ENCODE measurements around the gene UBE2V1.

Gene UBE2V1

GRCh38 chr20:50039706-50040431 lies 73.1 kb downstream of the UBE2V1 start:
- Histone ChIP-seq H3K9me3 (ENCODE audit: insufficient read depth, low read depth, low read length) (no peaks in the 10 kb centered on the region), H3K23ac (ENCODE audit: low read length) (no peak overlapping the region), H4K8ac (ENCODE audit: low read depth, low read length) (peak overlapping the region; percentile 57), H2AK5ac (ENCODE audit: low read length) (peak overlapping the region; percentile 34), H3K4me2 (ENCODE audit: low read length) (peak overlapping the region; percentile 15), H3K4ac (ENCODE audit: low read depth, low read length) (no peak overlapping the region), H3K9ac (ENCODE audit: low read length) (no peak overlapping the region), H4K91ac (ENCODE audit: low read depth, low read length) (peak overlapping the region; percentile 100), H3K27me3 (ENCODE audit: insufficient read depth, low read length) (no peaks in the 10 kb centered on the region), H3K36me3 (ENCODE audit: control insufficient read depth in 1 of 2, insufficient read depth in 2 of 2, low read length in 2 of 2) (no peaks in the 10 kb centered on the region), H3K18ac (ENCODE audit: low read length) (peak overlapping the region; percentile 16), H3K27ac (ENCODE audit: low read depth, low read length) (peak overlapping the region; percentile 98), H4K12ac (ENCODE audit: low read depth, low read length) (no peak overlapping the region), H3K14ac (ENCODE audit: low read length) (peak overlapping the region; percentile 64), H3K4me1 (ENCODE audit: control insufficient read depth in 1 of 2, insufficient read depth in 2 of 2, low read length in 2 of 2) (peaks cover 45 to 51% of the 10 kb centered on the region in 2 experiments), H3K4me3 (ENCODE audit: low read depth, low read length) (no peak overlapping the region), H3K79me2 (ENCODE audit: control insufficient read depth, insufficient read depth, low read length, poor library complexity) (peaks cover 6% of the 10 kb centered on the region), H3K79me1 (ENCODE audit: low read length) (peaks cover 66% of the 10 kb centered on the region), H2BK120ac (ENCODE audit: insufficient read depth, low read length, poor library complexity) (peak overlapping the region; percentile 99), H2AFZ (ENCODE audit: insufficient read depth, low read length, poor library complexity) (no peak overlapping the region), H2BK5ac (ENCODE audit: low read depth, low read length, poor library complexity) (peak overlapping the region; percentile 93), H2BK12ac (ENCODE audit: low read length) (peak overlapping the region; percentile 91)
- DNase-seq, result peak; percentile 92 to 94
- no CpG with 5 or more reads among the region's 10 CpGs for WGBS (ENCODE audit: extremely low coverage, insufficient coverage, insufficient read length)

GRCh38 chr20:50038574-50038991 lies 74.4 kb downstream of the UBE2V1 start:
- no peak overlapping the region for H4K12ac ChIP-seq (ENCODE audit: low read depth, low read length)
- WGBS (ENCODE audit: extremely low coverage, insufficient coverage, insufficient read length), result no CpG with 5 or more reads among the region's 10 CpGs
- peaks cover 41 to 50% of the 10 kb centered on the region in 2 experiments for H3K4me1 ChIP-seq (ENCODE audit: control insufficient read depth in 1 of 2, insufficient read depth in 2 of 2, low read length in 2 of 2)
- H3K23ac ChIP-seq (ENCODE audit: low read length), result no peak overlapping the region
- no peaks in the 10 kb centered on the region for H3K27me3 ChIP-seq (ENCODE audit: insufficient read depth, low read length)
- peaks cover 65% of the 10 kb centered on the region for H3K79me1 ChIP-seq (ENCODE audit: low read length)
- H3K18ac ChIP-seq (ENCODE audit: low read length), result peak overlapping the region; percentile 42
- H3K27ac ChIP-seq (ENCODE audit: low read depth, low read length), result no peak overlapping the region
- H3K9me3 ChIP-seq (ENCODE audit: insufficient read depth, low read depth, low read length), result no peaks in the 10 kb centered on the region
- H3K4ac ChIP-seq (ENCODE audit: low read depth, low read length), result peak overlapping the region; percentile 10
- H2BK120ac ChIP-seq (ENCODE audit: insufficient read depth, low read length, poor library complexity), result peak overlapping the region; percentile 12
- no peaks in the 10 kb centered on the region for H3K36me3 ChIP-seq (ENCODE audit: control insufficient read depth in 1 of 2, insufficient read depth in 2 of 2, low read length in 2 of 2)
- peaks cover 9% of the 10 kb centered on the region for H3K79me2 ChIP-seq (ENCODE audit: control insufficient read depth, insufficient read depth, low read length, poor library complexity)
- H2AFZ ChIP-seq (ENCODE audit: insufficient read depth, low read length, poor library complexity), result no peak overlapping the region
- no peak overlapping the region for H3K9ac ChIP-seq (ENCODE audit: low read length)
- no peak overlapping the region for H4K8ac ChIP-seq (ENCODE audit: low read depth, low read length)
- H2AK5ac ChIP-seq (ENCODE audit: low read length), result peak overlapping the region; percentile 70
- peak overlapping the region; percentile 47 for H4K91ac ChIP-seq (ENCODE audit: low read depth, low read length)
- H3K14ac ChIP-seq (ENCODE audit: low read length), result peak overlapping the region; percentile 15
- no peak overlapping the region for H3K4me3 ChIP-seq (ENCODE audit: low read depth, low read length)
- peak; percentile 98 for DNase-seq
- H2BK12ac ChIP-seq (ENCODE audit: low read length), result peak overlapping the region; percentile 70
- H2BK5ac ChIP-seq (ENCODE audit: low read depth, low read length, poor library complexity), result peak overlapping the region; percentile 44
- no peak overlapping the region for H3K4me2 ChIP-seq (ENCODE audit: low read length)

- peak overlapping the region; percentile 64 for H4K8ac ChIP-seq (ENCODE audit: low read depth, low read length)
- H3K9ac ChIP-seq (ENCODE audit: low read length), result no peak overlapping the region
- no peak overlapping the region for H3K4ac ChIP-seq (ENCODE audit: low read depth, low read length)
- H3K4me1 ChIP-seq (ENCODE audit: control insufficient read depth in 1 of 2, insufficient read depth in 2 of 2, low read length in 2 of 2), result peaks cover 45 to 52% of the 10 kb centered on the region in 2 experiments
- H3K79me1 ChIP-seq (ENCODE audit: low read length), result peaks cover 68% of the 10 kb centered on the region
- no peak overlapping the region for H3K23ac ChIP-seq (ENCODE audit: low read length)
- peak overlapping the region; percentile 47 for H4K91ac ChIP-seq (ENCODE audit: low read depth, low read length)
- peaks cover 9% of the 10 kb centered on the region for H3K79me2 ChIP-seq (ENCODE audit: control insufficient read depth, insufficient read depth, low read length, poor library complexity)
- peak overlapping the region; percentile 97 for H2BK12ac ChIP-seq (ENCODE audit: low read length)
- no peaks in the 10 kb centered on the region for H3K9me3 ChIP-seq (ENCODE audit: insufficient read depth, low read depth, low read length)
- no CpG with 5 or more reads among the region's 6 CpGs for WGBS (ENCODE audit: extremely low coverage, insufficient coverage, insufficient read length)
- H4K12ac ChIP-seq (ENCODE audit: low read depth, low read length), result no peak overlapping the region
- peak overlapping the region; percentile 44 for H2BK5ac ChIP-seq (ENCODE audit: low read depth, low read length, poor library complexity)
- H3K27me3 ChIP-seq (ENCODE audit: insufficient read depth, low read length), result no peaks in the 10 kb centered on the region
- peak overlapping the region; percentile 38 for H3K18ac ChIP-seq (ENCODE audit: low read length)
- no peaks in the 10 kb centered on the region for H3K36me3 ChIP-seq (ENCODE audit: control insufficient read depth in 1 of 2, insufficient read depth in 2 of 2, low read length in 2 of 2)
- no peak for DNase-seq
- H2BK120ac ChIP-seq (ENCODE audit: insufficient read depth, low read length, poor library complexity), result peak overlapping the region; percentile 12
- no peak overlapping the region for H2AFZ ChIP-seq (ENCODE audit: insufficient read depth, low read length, poor library complexity)
- H2AK5ac ChIP-seq (ENCODE audit: low read length), result peak overlapping the region; percentile 70
- peak overlapping the region; percentile 67 for H3K14ac ChIP-seq (ENCODE audit: low read length)
- no peak overlapping the region for H3K4me2 ChIP-seq (ENCODE audit: low read length)
- no peak overlapping the region for H3K27ac ChIP-seq (ENCODE audit: low read depth, low read length)
- H3K4me3 ChIP-seq (ENCODE audit: low read depth, low read length), result no peak overlapping the region
Measured at GRCh38 chr20:50038169-50038568, 74.8 kb downstream of the UBE2V1 start.

GRCh38 chr20:50037575-50037974 lies 75.4 kb downstream of the UBE2V1 start:
- peak overlapping the region; percentile 38 for H3K18ac ChIP-seq (ENCODE audit: low read length)
- peak overlapping the region; percentile 22 for H3K4ac ChIP-seq (ENCODE audit: low read depth, low read length)
- H3K79me1 ChIP-seq (ENCODE audit: low read length), result peaks cover 66% of the 10 kb centered on the region
- H2BK12ac ChIP-seq (ENCODE audit: low read length), result peak overlapping the region; percentile 97
- no peak overlapping the region for H3K4me2 ChIP-seq (ENCODE audit: low read length)
- peaks cover 48 to 52% of the 10 kb centered on the region in 2 experiments for H3K4me1 ChIP-seq (ENCODE audit: control insufficient read depth in 1 of 2, insufficient read depth in 2 of 2, low read length in 2 of 2)
- H3K79me2 ChIP-seq (ENCODE audit: control insufficient read depth, insufficient read depth, low read length, poor library complexity), result peaks cover 9% of the 10 kb centered on the region
- peak; percentile 88 to 89 for DNase-seq
- H3K4me3 ChIP-seq (ENCODE audit: low read depth, low read length), result no peak overlapping the region
- peak overlapping the region; percentile 12 for H2BK120ac ChIP-seq (ENCODE audit: insufficient read depth, low read length, poor library complexity)
- no peak overlapping the region for H4K12ac ChIP-seq (ENCODE audit: low read depth, low read length)
- peak overlapping the region; percentile 47 for H4K91ac ChIP-seq (ENCODE audit: low read depth, low read length)
- H3K9me3 ChIP-seq (ENCODE audit: insufficient read depth, low read depth, low read length), result no peaks in the 10 kb centered on the region
- peak overlapping the region; percentile 67 for H3K14ac ChIP-seq (ENCODE audit: low read length)
- no peaks in the 10 kb centered on the region for H3K36me3 ChIP-seq (ENCODE audit: control insufficient read depth in 1 of 2, insufficient read depth in 2 of 2, low read length in 2 of 2)
- H3K27me3 ChIP-seq (ENCODE audit: insufficient read depth, low read length), result no peaks in the 10 kb centered on the region
- WGBS (ENCODE audit: extremely low coverage, insufficient coverage, insufficient read length), result no CpG with 5 or more reads among the region's 7 CpGs
- H4K8ac ChIP-seq (ENCODE audit: low read depth, low read length), result peak overlapping the region; percentile 64
- no peak overlapping the region for H3K27ac ChIP-seq (ENCODE audit: low read depth, low read length)
- peak overlapping the region; percentile 55 for H2AK5ac ChIP-seq (ENCODE audit: low read length)
- no peak overlapping the region for H3K9ac ChIP-seq (ENCODE audit: low read length)
- H2BK5ac ChIP-seq (ENCODE audit: low read depth, low read length, poor library complexity), result peak overlapping the region; percentile 34
- no peak overlapping the region for H2AFZ ChIP-seq (ENCODE audit: insufficient read depth, low read length, poor library complexity)
- no peak overlapping the region for H3K23ac ChIP-seq (ENCODE audit: low read length)
